PC-9 (cell line): Measurements from ENCODE around the gene ADAMTS7.
"Not testable (repeated sequence)": the region's sequence is repeated elsewhere in the genome, so short reads cannot be mapped to it uniquely, and the experiment has no call there.

ENCODE experiments used
- CTCF ChIP-seq: fragments of 200-600 bp; sonication (generic); conservative IDR thresholded peaks from 2 replicates; pipeline ENCODE4 v1.6.1; 2017; ENCODE audit warnings: mixed run types, antibody characterized with exemption, mild to moderate bottlenecking, moderate library complexity
- EZH2 ChIP-seq: fragments of 200-600 bp; sonication (generic); IDR thresholded peaks from 2 replicates; pipeline ENCODE4 v1.8.0; 2017; ENCODE audit warnings: antibody characterized with exemption, low read depth

DNA sequence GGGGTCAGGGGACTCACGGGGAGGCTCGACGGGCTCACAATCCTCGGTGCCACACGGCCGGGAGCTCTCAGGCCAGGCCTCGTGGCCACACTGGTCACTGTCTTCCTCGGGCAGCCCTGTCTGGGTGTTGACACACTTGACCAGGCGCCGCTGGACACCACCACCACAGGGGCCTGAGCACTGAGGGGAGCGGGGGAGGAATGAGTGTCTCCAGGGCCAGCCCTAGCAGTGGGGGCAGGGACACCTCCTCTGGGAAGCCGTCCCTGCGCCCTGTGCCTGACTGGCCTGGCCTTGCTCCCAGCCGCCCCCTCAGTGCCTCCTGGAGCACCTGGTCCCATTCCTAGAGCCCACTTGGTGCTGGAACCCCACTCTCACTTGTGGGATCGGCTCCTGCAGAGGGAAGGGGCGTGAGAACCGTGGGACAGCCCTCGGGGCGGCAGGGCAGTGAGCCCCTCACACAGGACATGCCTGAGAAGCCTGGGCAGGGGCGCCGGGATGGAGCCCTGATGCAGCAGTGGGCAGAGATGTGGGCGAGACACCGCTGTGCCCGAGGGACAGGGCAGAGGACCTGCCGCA is 48.8 kb downstream of the ADAMTS7 start:
- not testable (repeated sequence) for TF ChIP-seq CTCF, EZH2
